Stimulated activated CD8-positive, alpha-beta memory T cell treated with anti-CD3 and anti-CD28 coated beads, Interleukin-7, amount 100 ng/mL, for 48 hours (primary cell): ENCODE results near the gene MACF1.
"Not testable (repeated sequence)": the region's sequence is repeated elsewhere in the genome, so short reads cannot be mapped to it uniquely, and the experiment has no call there.

Experiments used
- DNase-seq, 2 donors: peaks; one replicate each; pipeline ENCODE4 v3.0.0-alpha.2; 2020; ENCODE audit warnings: low read depth in 1 of 2; ENCODE audit errors: extremely low read depth in 1 of 2

MACF1 gene

GRCh38 chr1:39204441-39205081, at the start of gene MACF1:
TSS of gene MACF1 (plus strand) at chr1:39204695. CDS start at chr1:39205023, 328 bp downstream.
- no peak for DNase-seq

- DNase-seq: no peak
Observed at GRCh38 chr1:39157304-39157703, 47.2 kb upstream of the MACF1 start.

- no peak for DNase-seq
Observed at GRCh38 chr1:39158327-39159086, 46.0 kb upstream of the MACF1 start.

- no peak for DNase-seq
Observed at GRCh38 chr1:39159224-39160036, 45.1 kb upstream of the MACF1 start.

GRCh38 chr1:39160703-39161102, 43.8 kb upstream of the MACF1 start:
- no peak for DNase-seq

GRCh38 chr1:39161811-39162210, 42.7 kb upstream of the MACF1 start:
- not testable (repeated sequence) for DNase-seq

- no peak for DNase-seq
Observed at GRCh38 chr1:39163469-39163868, 41.0 kb upstream of the MACF1 start.

- no peak for DNase-seq
Observed at GRCh38 chr1:39164256-39164655, 40.2 kb upstream of the MACF1 start.

GRCh38 chr1:39165049-39165448, 39.4 kb upstream of the MACF1 start:
- no peak for DNase-seq

GRCh38 chr1:39165488-39165887, 39.0 kb upstream of the MACF1 start:
- DNase-seq: no peak

GRCh38 chr1:39167632-39168209, 36.8 kb upstream of the MACF1 start:
- no peak for DNase-seq

- no peak for DNase-seq
Observed at GRCh38 chr1:39168301-39169080, 36.0 kb upstream of the MACF1 start.

- DNase-seq: no peak
Observed at GRCh38 chr1:39170731-39171667, 33.5 kb upstream of the MACF1 start.

GRCh38 chr1:39173119-39173994, 31.1 kb upstream of the MACF1 start:
- no peak for DNase-seq

- no peak for DNase-seq
Observed at GRCh38 chr1:39173995-39174380, 30.5 kb upstream of the MACF1 start.

- DNase-seq: no peak
Observed at GRCh38 chr1:39174390-39175081, 30.0 kb upstream of the MACF1 start.

GRCh38 chr1:39177706-39178105, 26.8 kb upstream of the MACF1 start:
- DNase-seq: no peak
